ENCODE measurements around the gene INPP4A.
A peak's percentile ranks its signal among the peaks of the same experiment; 100 is the strongest.

Gene INPP4A

DNA sequence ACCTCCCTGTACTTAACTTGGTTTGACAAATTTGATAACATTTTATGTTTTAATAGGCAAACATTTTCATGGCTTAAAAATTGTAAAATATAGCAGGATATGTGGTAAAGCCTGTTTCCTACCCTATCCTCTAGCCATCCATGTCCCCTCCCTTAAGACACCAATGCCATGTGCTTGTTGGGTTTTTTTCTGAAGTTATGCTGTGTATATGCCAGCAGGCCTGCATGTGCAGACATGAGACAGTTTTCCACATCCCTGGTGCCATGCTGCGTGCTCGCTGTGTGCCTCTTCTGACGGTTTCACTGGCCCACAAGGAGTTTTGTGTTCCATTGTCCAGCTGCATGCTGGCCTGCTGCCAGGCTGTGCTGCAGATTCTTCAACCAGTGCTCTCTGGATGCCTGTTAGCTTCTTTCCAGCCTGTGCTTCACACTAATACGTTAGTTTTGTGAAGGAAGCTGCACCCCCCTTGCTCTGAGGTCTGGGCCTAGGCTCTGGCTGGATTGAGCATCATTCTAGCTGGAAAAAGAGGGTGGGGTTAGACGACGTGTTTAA lies 16.9 kb downstream of the INPP4A start:
- no peak for DNase-seq

DNA sequence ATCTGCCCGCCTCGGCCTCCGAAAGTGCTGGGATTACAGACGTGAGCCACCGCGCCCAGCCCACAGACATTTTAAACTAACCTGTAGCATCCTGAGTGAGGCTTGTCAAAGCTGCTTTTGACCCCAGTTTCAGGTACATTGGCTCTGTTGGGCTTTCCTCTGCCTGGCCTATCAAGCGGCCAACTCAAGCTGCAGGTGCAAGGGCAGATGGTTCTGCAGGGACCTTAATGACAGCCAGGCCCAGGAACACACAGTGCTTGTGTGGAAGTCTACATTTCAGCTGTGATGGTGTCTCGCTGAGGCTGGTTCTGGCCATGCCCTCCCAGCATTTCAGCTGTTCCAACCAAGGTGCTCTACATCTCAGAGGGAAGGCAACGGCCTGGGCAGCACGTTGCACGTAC lies 18.4 kb downstream of the INPP4A start:
- DNase-seq: no peak

DNA sequence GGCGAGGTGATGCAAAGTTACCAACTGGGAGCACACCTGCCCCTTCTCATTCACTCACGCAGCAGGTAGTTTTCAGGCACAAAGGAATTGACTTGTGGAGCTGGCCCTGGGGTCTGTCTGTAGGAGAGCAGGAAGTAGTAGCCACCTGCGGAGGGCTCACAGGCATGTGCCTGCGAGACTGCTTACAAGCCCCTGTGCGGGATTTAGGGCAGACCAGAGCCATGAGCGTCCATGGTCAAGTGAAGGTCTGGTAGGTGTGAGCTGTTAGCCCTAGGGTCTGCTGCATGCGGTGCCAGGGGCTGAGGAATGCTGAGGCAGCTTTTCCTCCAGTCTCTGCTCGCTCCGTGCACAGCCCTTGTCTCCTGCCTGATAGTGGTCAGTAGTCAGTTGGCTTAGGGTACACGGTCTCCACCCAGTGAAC lies 18.9 kb downstream of the INPP4A start:
- no peak for DNase-seq

DNA sequence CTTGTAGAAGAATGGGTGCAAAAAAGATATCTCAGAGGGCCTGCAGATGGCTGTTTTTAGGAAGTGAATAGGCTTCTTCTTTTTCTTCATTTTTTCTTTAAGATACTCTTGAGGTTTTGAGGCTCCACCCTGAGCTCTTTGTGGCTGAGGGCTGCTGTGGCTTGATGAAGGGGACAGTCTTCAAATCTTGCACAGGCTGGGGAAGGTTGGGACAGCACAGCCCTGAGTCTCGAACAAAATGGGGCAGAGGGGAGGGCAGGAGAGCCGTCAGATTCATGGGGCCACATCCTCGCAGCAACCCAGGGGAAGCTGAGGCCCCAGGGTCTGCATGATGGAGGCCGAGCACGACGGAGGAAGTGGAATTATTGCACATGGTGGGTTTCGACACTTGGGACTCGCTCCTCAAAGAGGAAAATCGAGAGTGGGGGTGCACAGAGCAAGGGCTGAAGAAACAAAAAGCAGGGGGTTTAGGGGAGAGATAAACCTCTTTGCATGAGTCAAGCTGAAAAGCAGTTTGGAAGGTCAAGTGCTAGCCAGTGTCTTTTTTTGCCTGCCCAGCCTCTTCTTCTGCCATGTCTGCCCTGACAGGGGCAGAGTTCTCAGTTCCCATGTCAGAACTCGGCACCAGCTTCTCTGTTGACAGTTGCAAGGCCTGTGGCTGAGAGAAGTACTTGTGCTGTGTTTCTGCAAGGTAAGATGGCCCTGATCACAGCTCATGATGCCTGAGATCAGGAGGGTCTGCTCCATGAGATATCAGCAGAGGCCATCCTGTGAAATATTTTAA lies 19.5 kb downstream of the INPP4A start:
- no peak for DNase-seq

GRCh38 chr2:98464772-98465310 lies 20.2 kb downstream of the INPP4A start:
- no peak for DNase-seq

DNA sequence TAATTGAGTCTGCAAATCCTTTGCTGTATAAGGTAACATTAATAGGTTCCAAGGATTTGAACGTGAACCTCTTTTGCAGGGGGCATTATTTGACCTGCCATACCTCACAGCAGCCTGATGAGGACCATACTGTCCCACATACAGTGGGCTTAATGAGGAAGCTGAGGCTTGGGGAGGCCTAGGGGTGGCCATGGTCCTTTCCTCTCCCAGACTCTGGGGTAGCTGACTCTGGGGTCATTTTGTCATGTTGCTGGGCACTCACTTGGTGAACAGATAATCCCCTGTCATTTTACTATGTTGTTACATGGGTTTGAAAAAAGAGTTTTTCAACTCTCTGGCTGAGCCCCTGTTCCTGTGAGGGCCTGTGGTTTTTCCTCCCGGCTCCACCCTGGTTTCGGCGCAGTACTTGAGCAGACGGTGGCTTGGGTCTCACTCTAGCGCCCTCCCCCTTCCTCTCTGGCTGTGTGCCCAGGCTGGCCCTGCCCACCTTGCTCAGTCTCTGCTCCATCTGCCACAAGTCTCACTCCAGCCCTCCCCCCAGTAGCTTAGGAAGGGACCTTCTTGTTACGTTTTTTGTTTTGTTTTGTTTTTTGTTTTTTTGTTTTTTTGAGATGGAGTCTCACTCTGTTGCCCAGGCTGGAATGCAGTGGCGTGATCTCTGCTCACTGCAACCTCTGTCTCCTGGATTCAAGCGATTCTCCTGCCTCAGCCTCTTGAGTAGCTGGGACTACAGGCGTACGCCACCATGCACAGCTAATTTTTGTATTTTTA lies 21.0 kb downstream of the INPP4A start:
- DNase-seq: peak; percentile 21

DNA sequence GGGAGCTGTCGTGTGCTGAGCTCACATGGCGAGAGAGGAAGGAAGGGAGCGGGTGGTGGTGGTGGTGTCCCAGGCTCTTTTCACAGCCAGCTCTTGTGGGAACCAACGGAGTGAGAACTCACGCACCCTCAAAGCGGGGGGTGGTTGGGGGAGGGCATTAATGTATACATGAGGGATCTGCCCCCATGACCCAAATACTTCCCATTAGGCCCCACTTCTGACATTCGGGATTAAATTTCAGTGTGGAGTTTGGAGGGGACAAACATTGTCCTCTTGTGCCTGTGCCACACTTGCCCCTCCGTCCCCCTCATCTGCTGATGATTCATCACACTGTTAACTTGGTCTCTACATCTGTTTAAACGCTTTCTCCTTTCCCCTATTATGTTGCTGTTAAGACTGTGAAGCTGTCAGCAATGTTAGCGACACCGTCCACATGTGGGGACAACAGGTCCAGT lies 22.5 kb downstream of the INPP4A start:
- no peak for DNase-seq

DNA sequence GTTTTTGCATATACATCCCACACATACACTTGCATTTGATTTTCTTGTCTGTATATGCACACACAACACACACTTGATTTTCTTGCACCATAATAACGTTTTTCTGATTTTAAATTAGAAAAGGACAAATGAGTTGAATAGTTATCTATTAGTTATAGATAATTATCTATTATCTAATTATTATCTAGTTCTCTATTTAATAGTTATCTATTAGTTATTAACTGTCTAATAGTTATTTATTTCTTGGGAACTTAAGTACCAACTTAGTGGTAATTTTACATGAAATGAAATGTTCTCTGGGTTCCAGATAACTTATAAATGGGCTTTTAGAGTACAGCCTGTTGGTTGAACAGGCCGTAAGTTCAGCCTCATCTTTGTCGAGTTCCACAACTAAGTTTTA lies 23.0 kb downstream of the INPP4A start:
- no peak for DNase-seq

DNA sequence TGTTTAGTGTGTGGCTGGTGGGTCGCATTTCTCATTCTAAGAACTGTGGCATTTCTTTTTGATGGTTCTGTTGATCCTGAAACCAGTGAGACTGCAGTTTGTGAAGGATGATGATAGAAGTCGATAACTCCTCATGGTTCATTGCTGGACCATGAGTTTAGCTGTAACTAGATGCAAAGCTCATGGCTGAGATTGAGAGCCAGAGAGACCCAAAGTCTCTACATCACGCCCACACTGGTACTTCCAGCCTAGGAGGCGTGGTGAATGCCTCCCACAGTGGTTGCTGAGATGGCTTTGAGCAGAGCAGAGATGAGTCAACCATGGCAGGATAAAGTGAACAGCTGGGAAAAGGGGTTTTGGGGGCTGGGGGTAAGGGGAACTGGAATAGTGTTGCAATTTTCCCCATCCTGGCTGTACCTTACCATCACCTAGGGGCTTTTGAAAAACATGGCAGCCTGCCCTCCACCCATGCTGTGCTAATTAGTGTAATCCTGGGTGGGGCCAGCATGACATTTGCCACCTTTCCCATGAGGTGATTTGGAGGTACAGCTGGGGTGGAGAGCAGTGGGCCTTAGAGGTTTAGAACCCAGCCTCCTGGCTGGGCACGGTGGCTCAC lies 24.1 kb downstream of the INPP4A start:
- DNase-seq: no peak

DNA sequence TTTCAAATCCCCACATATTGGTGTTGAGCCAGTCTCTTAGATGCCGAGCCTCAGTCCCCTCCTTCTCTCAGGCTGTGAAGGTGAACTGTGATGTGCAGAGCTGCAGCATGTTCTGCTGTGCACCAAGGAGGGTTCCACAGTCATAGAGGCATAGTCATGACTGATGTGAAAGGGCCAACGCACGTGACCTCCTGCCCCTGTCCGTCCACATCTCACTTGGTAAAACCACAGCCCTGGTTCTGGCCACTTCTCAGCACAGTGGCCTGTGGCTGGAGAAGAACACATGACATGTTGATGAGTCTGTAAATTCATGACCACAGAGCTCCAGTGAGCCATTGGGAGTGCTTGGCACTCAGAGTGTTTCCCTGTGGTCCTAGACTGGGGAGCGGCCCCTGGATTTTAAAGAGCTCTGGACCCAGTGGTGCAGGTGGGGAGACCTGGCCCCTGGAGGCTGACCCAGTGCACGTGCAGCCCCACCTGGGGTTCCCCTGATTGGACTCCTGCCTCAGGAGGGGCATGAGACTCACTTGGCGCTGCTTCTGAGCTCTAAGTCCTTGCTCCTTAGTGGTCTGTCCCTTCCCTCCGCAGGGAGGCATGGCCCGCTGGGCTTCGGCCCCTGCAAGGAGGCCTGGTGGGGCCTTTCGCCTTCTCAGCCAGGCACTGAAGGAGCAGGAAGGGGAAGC lies 25.3 kb downstream of the INPP4A start:
- DNase-seq: no peak

DNA sequence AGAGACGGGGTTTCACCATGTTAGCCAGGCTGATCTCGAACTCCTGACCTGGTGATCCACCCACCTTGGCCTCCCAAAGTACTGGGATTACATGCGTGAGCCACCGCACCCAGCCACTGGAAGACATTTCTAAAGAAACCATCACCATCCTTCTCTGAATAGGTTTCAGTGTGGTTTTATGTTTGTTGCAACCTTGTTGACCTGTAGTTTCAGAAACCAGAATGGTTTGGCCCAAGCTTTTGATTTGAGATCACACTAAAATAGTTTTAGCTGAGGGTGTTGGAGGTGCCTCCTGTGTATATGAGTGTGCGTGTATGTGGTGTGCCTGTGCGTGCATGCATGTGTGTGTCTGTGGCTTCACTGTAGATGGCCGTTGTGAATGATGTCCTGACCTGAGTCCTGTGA lies 26.2 kb downstream of the INPP4A start:
- DNase-seq: no peak

DNA sequence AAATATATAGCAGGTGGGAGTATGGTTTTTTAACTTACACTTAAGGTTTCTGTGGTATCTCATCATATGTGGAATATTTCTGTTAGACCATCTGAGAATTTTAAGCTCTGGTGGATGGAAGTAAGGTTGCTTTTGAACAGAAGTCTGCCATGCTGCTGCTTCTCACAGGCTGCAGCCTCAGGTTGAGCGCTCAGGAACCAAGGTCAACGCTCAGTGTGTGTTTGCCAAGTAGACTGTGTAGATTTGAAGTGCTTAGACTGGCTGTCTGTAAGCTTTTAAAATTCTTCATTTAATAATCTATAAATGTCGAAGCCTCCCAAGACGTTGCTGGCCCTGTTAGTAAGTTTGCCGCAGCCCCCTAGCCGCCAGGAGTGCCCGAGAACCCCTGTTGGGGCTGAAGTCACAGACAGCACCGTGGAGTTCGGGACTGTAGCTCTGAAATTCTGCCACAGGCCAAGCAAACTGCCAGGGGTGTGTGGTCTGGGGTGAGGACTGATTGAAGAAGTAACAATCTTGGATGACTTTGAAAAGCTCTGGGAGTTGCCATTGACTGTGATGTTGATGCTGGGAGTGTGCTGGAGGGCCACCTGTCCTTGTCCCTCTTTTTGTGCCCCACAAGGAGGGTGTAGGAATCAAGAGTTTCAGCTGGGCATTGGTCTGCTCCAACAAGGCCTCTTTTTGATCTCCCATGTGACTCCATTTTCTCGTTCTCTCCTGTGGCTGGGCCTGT lies 26.9 kb downstream of the INPP4A start:
- no peak for DNase-seq

DNA sequence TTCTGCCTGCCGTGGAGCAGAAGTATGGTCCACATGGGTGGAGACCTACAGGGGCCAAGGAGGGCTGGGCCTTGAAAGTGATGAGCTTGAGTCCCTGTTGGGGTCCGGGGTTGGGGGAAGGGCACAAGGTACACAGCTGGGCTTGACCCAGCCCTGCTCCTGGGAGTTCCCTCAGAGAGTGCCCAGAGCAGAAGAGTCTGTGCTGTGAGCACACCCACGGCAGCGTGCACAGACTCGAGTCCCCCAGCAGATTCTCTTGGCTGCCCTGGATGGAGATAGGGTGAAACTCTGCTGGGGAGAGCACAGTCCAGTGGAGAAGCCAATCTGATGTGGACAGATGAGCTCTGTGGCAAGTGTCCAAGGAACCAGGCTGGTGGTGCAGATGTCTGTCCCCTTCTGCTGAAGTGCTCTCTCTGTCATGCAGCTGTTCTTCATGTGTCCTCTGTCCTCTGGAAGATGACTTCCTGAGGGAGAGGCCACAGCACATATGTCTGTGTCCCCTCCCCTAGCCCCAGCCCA lies 27.5 kb downstream of the INPP4A start:
- no peak for DNase-seq

- no peak for DNase-seq
Observed at GRCh38 chr2:98472961-98473746, 28.5 kb downstream of the INPP4A start.

DNA sequence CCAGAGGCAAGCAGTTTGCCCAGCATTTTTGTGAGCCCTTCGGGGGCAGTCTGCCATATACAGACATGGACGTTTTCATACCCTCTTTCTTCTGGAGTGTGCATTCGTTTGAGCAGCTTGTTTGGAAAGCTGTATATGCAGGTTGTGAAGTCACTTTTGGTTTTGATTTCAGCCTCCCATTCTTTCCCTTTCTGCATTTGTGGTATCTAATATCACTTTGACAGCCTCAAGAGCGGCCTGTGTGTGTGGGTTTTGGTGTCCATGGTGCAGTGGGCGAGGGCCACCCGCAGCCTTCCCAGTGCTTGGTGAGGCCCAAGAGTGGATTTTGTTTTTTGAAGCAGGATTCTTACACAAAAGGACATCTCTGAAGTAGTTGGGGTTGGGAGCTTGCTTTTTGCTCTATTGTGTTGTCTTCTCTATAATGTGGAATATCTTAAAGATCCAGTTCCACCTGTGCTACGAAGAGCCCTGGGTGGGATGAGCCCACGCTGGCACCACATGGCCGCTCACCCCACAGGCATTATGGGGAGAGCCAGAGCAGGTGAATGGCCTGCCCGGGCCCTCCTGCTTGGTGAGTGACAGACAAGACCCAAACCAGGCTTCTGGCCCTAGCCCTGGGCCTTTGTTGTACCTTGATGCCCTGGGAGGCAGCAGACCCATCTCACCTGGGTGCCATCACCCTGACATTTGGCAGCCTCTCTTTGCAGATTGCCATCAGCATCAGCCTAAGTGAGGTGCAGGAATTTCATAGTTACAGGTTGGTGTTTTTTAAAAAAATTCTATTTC lies 29.5 kb downstream of the INPP4A start:
- DNase-seq: no peak

GRCh38 chr2:98474979-98475632 lies 30.4 kb downstream of the INPP4A start:
- no peak for DNase-seq

DNA sequence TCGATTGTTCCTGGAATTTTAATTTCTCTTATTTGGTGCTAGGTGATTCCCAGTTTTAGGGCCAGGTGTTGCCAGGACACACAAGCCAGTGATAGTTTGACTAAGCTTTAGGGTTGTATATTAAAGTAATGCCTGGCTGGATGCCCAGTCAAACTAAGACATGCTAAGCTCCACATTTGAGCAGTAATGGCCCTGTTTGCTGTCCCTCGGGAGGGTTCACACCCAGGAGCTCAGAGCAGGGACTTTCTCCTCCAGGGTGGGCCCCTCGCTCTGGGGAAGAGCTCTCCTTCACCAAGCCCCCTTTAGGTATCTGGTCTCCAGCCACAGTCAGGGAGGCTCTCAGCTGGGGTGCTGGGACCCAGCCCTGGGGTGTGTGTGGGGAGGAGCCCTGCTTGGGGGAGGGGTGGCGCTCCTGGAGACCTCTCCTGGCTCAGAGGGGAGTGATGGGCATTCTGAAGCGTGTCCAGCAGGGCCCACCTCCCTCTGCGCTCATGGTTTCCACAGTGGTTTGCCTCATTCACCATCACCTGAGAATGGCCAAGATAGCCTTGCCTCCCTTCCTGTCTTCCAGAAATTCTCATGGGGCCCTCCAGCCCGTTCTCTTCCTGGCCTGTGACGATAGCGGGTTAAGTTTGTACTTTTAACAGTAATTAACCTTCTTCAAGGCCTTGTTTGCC lies 31.7 kb downstream of the INPP4A start:
- no peak for DNase-seq

DNA sequence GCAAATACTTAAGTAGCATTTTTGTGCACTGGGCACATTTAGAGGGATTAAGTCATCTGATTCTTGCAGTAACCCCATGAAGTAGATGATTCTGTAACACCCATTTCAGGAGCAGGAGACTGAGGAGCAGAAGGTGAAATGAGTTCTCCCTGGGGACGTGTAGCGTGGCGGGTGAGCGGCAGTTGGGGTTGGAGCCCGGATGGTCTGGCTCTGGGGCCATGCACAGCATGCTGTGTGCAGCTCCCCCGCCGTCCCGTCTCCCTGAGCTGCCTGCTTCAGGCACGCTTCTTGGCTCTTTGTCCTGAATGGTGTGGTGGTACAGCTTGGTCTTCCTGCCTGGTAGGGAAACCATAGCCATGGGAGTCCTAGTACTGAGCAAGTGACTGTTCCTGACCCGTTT lies 32.4 kb downstream of the INPP4A start:
- DNase-seq: no peak

DNA sequence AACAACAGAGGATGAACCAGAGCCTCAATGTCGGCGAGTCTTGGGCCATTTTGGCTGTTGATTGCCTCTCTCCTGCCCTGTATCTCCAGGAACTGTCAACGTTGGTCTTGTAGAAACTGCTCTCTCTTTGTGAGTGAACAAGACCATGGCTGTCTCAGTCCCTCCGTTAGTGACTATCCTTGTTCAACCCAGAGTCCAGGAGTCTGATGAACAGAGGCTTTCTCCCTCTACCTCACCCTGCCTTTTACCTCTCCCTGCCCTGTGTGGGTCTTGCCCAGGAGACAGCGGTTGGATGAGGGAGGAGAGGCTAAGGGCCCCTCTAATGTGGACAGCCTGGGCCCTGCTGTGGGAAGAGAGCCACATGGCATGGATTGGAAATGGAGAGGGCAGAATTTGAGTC lies 32.8 kb downstream of the INPP4A start:
- DNase-seq: no peak
